NCI-H345 (cell line): ENCODE results near the gene GRM5.
"Not testable (repeated sequence)": the region's sequence is repeated elsewhere in the genome, so short reads cannot be mapped to it uniquely, and the experiment has no call there.

Source experiments
- DNase-seq: peaks from one replicate; lab custom pipeline; 2025; lab: John Stamatoyannopoulos, UW

GRM5 gene

DNA sequence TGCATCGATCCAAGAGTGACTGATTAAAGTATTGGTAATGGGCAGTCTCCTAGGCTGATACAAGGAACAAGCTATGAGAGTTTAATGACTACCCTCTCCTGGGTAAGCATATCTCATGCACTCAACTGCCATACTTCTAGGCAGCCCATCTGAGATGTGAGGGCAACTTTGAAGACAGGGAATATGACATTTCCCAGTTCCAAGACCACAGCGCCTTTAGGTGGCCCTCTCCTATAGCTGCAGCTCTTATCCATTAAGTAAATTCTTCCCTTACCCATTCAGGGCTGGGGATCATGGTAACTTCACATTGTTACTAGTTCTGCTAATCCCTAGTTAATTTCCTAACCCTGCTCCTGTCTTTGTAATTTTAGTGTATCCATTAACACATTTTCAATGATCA is 570.9 kb downstream of the GRM5 start:
- DNase-seq, result no peak

DNA sequence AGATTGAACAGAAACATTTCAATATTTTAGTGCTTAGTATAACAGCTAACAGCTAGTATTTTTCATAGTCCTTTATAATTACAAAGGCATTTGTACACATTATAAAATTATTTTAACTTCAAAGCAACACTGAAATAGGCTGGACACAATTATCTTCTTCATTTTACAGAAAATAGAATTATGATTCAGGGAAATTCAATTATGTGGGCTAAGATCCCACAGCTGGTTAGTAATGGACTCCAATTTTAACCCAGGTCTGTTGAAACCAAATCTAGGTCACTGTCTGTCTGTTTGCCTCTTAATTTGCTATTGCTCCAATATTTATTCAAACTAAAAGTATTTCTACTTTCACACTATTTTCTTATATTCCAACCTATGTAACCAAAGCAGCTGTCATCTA is 574.1 kb downstream of the GRM5 start:
- no peak for DNase-seq

DNA sequence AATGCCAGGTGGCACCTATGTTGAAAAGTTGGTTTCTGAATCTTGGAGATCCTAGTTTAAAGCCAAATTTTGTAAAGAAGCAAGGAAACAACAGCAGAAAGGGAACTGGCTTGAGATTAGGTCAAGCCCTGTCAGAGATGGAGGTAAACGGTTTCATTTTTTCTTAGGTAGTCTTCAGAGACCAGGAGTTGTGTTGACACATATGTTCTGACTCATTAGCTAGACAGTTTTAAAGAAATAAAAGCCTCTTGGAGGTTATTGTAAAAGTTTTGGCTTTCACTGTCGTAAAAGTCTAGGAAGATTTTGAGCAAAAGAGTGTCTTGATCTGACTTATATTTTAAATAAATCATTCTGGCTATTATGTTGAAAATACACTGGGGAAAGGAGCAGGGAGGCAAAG is 576.8 kb downstream of the GRM5 start:
- no peak for DNase-seq

DNA sequence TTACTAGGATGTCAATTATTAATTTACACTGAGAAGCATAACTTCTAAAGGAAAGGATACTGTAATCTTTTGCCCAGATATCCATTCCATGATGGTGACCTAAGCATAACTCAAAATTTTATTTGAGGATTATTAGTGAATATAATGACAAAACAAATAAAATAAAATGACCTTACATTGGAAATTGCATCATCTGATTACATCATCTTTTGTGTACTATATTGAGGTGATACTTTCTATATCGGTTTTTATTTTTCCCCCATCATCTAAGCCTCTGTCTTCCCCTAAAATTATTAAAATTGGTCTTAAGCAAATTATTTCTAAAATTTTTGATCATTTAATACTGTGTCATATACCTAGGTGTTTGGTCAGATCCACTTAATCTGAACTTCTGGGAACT is 578.1 kb downstream of the GRM5 start:
- no peak for DNase-seq

GRCh38 chr11:88484873-88485621 is 580.7 kb downstream of the GRM5 start:
- DNase-seq, result peak; percentile 8

- no peak for DNase-seq
Measured at GRCh38 chr11:88482871-88483301, 582.9 kb downstream of the GRM5 start.

GRCh38 chr11:88480223-88480622 is 585.6 kb downstream of the GRM5 start:
- no peak for DNase-seq

DNA sequence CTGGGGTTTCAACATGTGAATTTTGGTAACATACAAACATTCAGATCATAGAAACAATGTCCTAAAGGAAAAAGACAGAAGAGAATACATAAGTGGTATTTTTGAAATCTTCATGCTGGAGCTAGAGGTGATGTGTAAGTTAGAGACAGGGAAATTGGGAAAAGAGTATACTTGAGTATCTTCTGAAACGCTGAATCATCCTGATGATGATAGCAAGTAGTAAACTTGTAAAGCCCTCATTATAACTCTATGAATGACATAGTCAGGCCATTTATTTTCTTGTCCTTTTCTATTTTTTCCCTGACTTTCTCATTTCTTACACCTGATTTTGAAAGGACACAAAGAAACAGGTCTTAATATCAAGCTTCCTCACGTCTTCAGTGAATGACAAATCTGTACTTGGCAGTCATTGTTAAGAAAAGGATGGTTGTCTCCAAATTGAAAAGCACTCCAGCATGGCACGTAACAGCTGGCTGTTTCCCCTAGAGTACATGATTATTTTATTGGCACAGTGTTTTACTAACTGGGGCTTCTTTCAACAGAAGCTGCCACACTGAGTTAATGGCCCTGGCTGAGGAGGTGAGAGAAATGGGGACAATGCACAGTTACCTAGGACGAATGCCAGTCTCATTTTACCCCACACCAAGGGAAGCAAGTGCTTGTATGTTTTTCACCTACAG is 587.5 kb downstream of the GRM5 start:
- DNase-seq, result peak; percentile 28

GRCh38 chr11:88475991-88476418 is 589.8 kb downstream of the GRM5 start:
- DNase-seq, result no peak

- no peak for DNase-seq
Measured at GRCh38 chr11:88474655-88475054, 591.1 kb downstream of the GRM5 start.

DNA sequence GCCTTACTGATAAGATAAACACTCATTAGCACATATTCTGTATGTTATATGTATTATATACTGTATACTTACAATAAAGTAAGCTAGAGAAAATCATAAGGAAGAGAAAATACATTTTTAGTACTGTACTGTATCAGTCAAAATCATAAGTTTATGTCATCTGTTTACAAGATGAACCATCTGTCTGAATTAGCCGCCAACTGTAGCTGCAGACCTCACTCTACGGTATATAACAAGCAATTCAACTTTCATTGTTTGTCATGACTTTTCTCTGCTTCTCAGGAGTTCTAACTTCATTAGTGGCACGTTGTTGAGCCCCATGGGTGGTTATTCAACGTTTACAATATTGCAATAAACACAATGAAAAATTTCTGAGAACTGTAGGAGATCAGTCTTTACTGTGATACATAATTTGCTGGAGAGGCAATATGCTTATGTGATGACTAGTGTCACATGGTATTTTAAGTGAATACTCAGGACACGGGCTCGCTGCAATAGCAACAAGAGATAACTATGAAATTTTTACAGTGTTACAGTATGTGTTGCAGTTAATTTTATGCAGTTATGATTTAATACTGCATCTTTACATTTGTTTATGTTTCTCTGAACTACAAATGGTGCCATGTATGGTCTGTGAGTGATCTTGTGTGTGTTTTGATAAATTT is 596.1 kb downstream of the GRM5 start:
- no peak for DNase-seq

DNA sequence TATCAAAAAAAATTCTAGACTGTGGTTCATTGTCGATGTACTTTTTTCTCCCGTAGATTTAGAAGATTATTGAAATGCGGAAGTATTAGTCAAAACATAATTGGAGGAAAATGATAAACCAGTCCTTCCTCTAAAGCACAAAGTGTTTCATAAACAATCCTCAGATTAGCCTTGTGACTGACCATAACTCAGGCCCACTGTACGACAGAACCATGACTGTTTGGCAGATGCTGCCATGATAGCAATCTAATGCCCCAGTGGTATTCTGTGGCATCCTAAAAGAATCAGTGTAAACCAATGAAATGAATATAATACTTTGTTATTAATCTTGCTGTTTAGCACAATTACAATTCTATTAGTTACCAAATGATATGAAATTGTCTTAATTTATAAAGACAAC is 601.3 kb downstream of the GRM5 start:
- no peak for DNase-seq

DNA sequence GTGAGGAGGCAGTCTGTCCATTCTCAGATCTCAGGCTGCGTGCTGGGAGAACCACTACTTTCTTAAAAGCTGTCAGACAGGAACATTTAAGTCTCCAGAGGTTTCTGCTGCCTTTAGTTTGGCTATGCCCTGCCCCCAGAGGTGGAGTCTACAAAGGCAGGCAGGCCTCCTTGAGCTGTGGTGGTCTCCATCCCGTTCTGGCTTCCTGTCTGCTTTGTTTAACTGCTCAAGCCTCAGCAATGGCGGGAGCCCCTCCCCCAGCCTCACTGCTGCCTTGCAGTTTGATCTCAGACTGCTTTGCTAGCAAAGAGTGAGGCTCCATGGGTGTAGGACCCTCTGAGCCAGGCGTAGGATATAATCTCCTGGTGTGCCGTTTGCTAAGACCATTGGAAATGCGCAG is 602.5 kb downstream of the GRM5 start:
- not testable (repeated sequence) for DNase-seq

DNA sequence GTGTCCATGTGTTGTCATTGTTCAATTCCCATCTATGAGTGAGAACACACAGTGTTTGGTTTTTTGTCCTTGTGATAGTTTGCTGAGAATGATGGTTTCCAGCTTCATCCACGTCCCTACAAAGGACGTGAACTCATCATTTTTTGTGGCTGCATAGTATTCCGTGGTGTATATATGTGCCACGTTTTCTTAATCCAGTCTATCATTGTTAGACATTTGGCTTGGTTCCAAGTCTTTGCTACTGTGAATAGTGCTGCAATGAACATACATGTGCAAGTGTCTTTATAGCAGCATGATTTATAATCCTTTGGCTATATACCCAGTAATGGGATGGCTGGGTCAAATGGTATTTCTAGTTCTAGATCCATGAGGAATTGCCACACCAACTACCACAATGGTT is 607.7 kb downstream of the GRM5 start:
- not testable (repeated sequence) for DNase-seq

DNA sequence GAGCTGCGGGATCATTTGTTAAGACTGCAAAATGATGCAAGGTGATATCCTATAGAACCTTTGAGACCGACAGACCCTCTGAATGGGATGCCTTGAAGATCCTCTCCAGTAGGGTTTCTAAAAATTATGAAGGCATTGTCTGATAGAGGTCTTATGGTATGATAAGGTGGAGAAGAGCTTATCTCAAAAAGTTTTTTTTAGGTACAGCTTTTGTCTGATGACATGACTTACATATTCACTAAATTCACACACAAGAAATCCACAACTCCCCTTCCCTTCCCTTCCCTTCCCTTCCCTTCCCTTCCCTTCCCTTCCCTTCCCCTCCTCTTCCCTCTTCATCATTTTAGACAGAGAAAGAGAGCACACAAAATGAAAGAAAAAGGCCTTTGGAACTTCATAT is 609.8 kb downstream of the GRM5 start:
- no peak for DNase-seq

DNA sequence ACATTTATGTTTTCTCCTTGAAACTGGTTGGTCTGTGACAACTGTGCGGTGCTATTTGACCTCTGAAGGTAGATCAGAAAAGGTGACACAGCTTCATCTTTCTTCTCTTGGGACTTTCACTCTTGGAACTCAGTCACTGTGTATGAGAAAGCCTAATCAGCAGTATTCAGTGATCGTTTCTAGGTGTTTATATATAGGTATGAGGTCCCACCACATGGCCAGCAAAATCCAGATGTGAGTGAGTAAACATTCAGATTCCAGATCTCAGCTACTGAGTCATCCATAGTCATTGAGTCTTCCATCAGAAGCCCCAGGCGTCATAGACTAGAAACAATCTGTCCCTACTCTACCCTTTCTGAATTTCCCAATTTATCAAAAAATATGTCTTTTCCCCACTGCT is 610.9 kb downstream of the GRM5 start:
- no peak for DNase-seq
